ENCODE results near the gene EPB42. TPM values are rescaled to one million over a fixed set of nuclear protein-coding genes. Genes with fewer than 3 reads are reported as not detected.
"Not testable (repeated sequence)": the region's sequence is repeated elsewhere in the genome, so short reads cannot be mapped to it uniquely, and the experiment has no call there.

The EPB42 gene
- polyA plus RNA-seq, 1 of the 3 experiments (the other 2 are of a cell fraction) = not detected

DNA sequence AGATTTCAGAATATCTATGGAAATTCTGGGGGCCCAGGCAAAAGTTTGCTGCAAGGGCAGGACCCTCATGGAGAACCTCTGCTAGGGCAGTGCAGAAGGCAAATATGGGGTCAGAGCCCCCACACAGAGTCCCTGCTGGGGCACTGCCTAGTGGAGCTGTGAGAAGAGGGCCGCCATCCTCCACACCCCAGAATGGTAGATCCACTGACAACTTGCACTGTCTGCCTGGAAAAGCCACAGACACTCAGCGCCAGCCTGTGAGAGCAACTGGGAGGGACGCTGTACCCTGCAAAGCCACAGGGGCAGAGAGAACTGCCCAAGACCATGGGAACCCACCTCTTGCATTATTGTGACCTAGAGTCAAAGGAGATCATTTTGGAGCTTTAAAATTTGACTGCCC is 21.8 kb downstream of the EPB42 start:
- Histone ChIP-seq H3K9ac (no peak overlapping the region), H3F3A (replicated peaks; ENCODE audit: insufficient read depth) (peaks cover 11% of the 10 kb centered on the region), H3K4me3 (ENCODE audit: low read depth in 2 of 2, low read length in 1 of 2) (no peak overlapping the region), H3K79me2 (ENCODE audit: insufficient read depth) (no peaks in the 10 kb centered on the region), H3K36me3 (replicated peaks in 1 of 2; ENCODE audit: control insufficient read depth in 1 of 2, insufficient read depth in 2 of 2, low read length in 1 of 2) (peaks cover 23 to 24% of the 10 kb centered on the region in 2 experiments), H3K4me1 (ENCODE audit: control insufficient read depth in 1 of 2, insufficient read depth in 2 of 2, low read depth in 1 of 2, low read length in 1 of 2) (no peaks in the 10 kb centered on the region; a peak in 1 of 4 replicates), H2AFZ (ENCODE audit: low read depth) (no peak overlapping the region), H3K27ac (ENCODE audit: low read depth in 2 of 2, low read length in 1 of 2) (no peak overlapping the region), H3K27me3 (ENCODE audit: insufficient read depth) (no peaks in the 10 kb centered on the region), H4K20me1 (ENCODE audit: insufficient read depth) (no peaks in the 10 kb centered on the region), H3K4me2 (no peak overlapping the region), H3K9me2 (no peaks in the 10 kb centered on the region), H3K9me3 (no peaks in the 10 kb centered on the region)
- ChIA-PET POLR2A (no interaction called here), CTCF (interaction anchor here (3.1 kb wide), 1 partner anchor 87 kb away, joined by 13 read pairs; no protein-coding TSS in a partner anchor)
- 86% methylated on average over 1 of the region's 3 CpGs for WGBS (ENCODE audit: low lambda C conversion rate)
- TF ChIP-seq RAD21 (IDR thresholded peaks at IDR 0.05; ENCODE audit: low read length) (no peak), JUND (IDR thresholded peaks at IDR 0.05) (no peak), NRF1 (IDR thresholded peaks at IDR 0.05; ENCODE audit: low read depth, low read length) (no peak), SMC3 (IDR thresholded peaks at IDR 0.05; ENCODE audit: low read depth, low read length) (no peak), CHD2 (IDR thresholded peaks at IDR 0.05; ENCODE audit: low read length, partially characterized antibody) (no peak)
- TF ChIP-seq, protein P1, sequence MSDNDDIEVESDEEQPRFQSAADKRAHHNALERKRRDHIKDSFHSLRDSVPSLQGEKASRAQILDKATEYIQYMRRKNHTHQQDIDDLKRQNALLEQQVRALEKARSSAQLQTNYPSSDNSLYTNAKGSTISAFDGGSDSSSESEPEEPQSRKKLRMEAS (IDR thresholded peaks at IDR 0.05; ENCODE audit: low read depth) = no peak
- DNase-seq = no peak

- H3K4me3 ChIP-seq (ENCODE audit: low read depth in 2 of 2, low read length in 1 of 2); H3K4me1 ChIP-seq (ENCODE audit: control insufficient read depth in 1 of 2, insufficient read depth in 2 of 2, low read depth in 1 of 2, low read length in 1 of 2); H3K9ac ChIP-seq; H3K4me2 ChIP-seq; H3K9me3 ChIP-seq; H4K20me1 ChIP-seq (ENCODE audit: insufficient read depth); H3K79me2 ChIP-seq (ENCODE audit: insufficient read depth); H3K9me2 ChIP-seq; H2AFZ ChIP-seq (ENCODE audit: low read depth); H3K27me3 ChIP-seq (ENCODE audit: insufficient read depth); DNase-seq; H3K27ac ChIP-seq (ENCODE audit: low read depth in 2 of 2, low read length in 1 of 2); POLR2A ChIA-PET: not testable (repeated sequence)
- 80% methylated on average over 4 of the region's 4 CpGs for WGBS (ENCODE audit: low lambda C conversion rate)
- Histone ChIP-seq H3K36me3 (replicated peaks in 1 of 2; ENCODE audit: control insufficient read depth in 1 of 2, insufficient read depth in 2 of 2, low read length in 1 of 2) (peaks cover 23 to 28% of the 10 kb centered on the region in 2 experiments), H3F3A (replicated peaks; ENCODE audit: insufficient read depth) (peaks cover 11% of the 10 kb centered on the region)
- CTCF ChIA-PET = interaction anchor here (3.1 kb wide), 1 partner anchor 87 kb away, joined by 13 read pairs; no protein-coding TSS in a partner anchor
Observed at GRCh38 chr15:43198556-43198955, 22.3 kb downstream of the EPB42 start.

DNA sequence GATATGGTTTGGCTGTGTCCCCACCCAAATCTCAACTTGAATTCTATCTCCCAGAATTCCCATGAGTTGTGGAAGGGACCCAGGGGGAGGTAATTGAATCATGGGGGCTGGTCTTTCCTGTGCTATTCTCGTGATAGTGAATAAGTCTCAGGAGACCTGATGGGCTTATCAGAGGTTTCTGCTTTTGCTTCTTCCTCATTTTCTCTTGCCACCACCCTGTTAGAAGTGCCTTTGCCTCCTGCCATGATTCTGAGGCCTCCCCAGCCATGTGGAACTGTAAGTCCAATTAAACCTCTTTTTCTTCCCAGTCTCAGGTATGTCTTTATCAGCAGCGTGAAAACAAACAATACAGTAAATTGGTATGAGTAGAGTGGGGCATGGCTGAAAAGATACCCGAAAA is 23.0 kb downstream of the EPB42 start:
- H3K9me3 ChIP-seq; H3K4me3 ChIP-seq (ENCODE audit: low read depth in 2 of 2, low read length in 1 of 2); H3K79me2 ChIP-seq (ENCODE audit: insufficient read depth); H3K9ac ChIP-seq; H4K20me1 ChIP-seq (ENCODE audit: insufficient read depth); H3K27me3 ChIP-seq (ENCODE audit: insufficient read depth); H3K4me2 ChIP-seq; CTCF ChIA-PET; H2AFZ ChIP-seq (ENCODE audit: low read depth); POLR2A ChIA-PET; H3K27ac ChIP-seq (ENCODE audit: low read depth in 2 of 2, low read length in 1 of 2); DNase-seq; H3K4me1 ChIP-seq (ENCODE audit: control insufficient read depth in 1 of 2, insufficient read depth in 2 of 2, low read depth in 1 of 2, low read length in 1 of 2); H3K9me2 ChIP-seq: not testable (repeated sequence)
- H3F3A ChIP-seq (replicated peaks; ENCODE audit: insufficient read depth) = peaks cover 11% of the 10 kb centered on the region
- H3K36me3 ChIP-seq (replicated peaks in 1 of 2; ENCODE audit: control insufficient read depth in 1 of 2, insufficient read depth in 2 of 2, low read length in 1 of 2) = peaks cover 29 to 36% of the 10 kb centered on the region in 2 experiments
- WGBS (ENCODE audit: low lambda C conversion rate) = 91% methylated on average over 3 of the region's 3 CpGs
